HG03135 (cell line): ENCODE data around the gene TMEM271.

Experiments
- ATAC-seq: cut with Tn5 transposase; IDR thresholded peaks from one replicate; pipeline ENCODE4 v1.9.1; 2021; ENCODE audit warnings: mild to moderate bottlenecking, moderate library complexity; ENCODE audit not compliant: unreplicated experiment

TMEM271 gene

GRCh38 chr4:576245-576821 is at the start of gene TMEM271:
TSS of gene TMEM271 (minus strand) at chr4:576295. CDS start at chr4:576062, 233 bp downstream.
- ATAC-seq: no peak

GRCh38 chr4:625631-626161 is 49.6 kb upstream of the TMEM271 start:
- ATAC-seq: no peak

GRCh38 chr4:624705-625590 is 48.9 kb upstream of the TMEM271 start, which contains the start of gene PDE6B:
TSS of gene PDE6B (plus strand) at chr4:625573. CDS start at chr4:625627, 54 bp downstream.
- ATAC-seq: no peak

GRCh38 chr4:623914-624566 is 47.9 kb upstream of the TMEM271 start:
- ATAC-seq: no peak

GRCh38 chr4:622996-623913 is 47.2 kb upstream of the TMEM271 start:
- no peak for ATAC-seq

- ATAC-seq: no peak
These were observed 46.2 kb upstream of the TMEM271 start for GRCh38 chr4:622071-622995.

- ATAC-seq: no peak
These were observed 45.4 kb upstream of the TMEM271 start for GRCh38 chr4:621296-622070.

- no peak for ATAC-seq
These were observed 44.8 kb upstream of the TMEM271 start for GRCh38 chr4:620851-621261.

- ATAC-seq: no peak
These were observed 44.1 kb upstream of the TMEM271 start for GRCh38 chr4:620201-620600.

GRCh38 chr4:617644-618641 is 41.8 kb upstream of the TMEM271 start:
- ATAC-seq: no peak

GRCh38 chr4:616911-617643 is 41.0 kb upstream of the TMEM271 start:
- ATAC-seq: no peak

GRCh38 chr4:616091-616490 is 40.0 kb upstream of the TMEM271 start:
- no peak for ATAC-seq

GRCh38 chr4:613126-613525 is 37.0 kb upstream of the TMEM271 start:
- no peak for ATAC-seq

- ATAC-seq: no peak
These were observed 36.6 kb upstream of the TMEM271 start for GRCh38 chr4:612749-613125.

GRCh38 chr4:612052-612748 is 36.1 kb upstream of the TMEM271 start:
- ATAC-seq: no peak
